Body of pancreas (tissue), 4 donors: Measurements from ENCODE around the gene SNAP23. TPM values are rescaled to one million over a fixed set of nuclear protein-coding genes. Genes with fewer than 3 reads are reported as not detected.

ENCODE experiments used
- ATAC-seq: fragments of 150-250 bp; one replicate; pipeline ENCODE4 v1.9.1; 2016
- DNase-seq, 4 donors: peaks; one replicate each; pipeline ENCODE4 v3.0.0-alpha.2; 2019
- H3K27ac ChIP-seq, 4 donors: fragments of 200-600 bp; sonication (generic); 1 replicate in 3 of 4; 2 replicates in 1 of 4; pipeline versions ENCODE4 v1.5.1 to v1.6.1; 2016 to 2019; ENCODE audit warnings: mild to moderate bottlenecking in 1 of 4, mixed read lengths in 1 of 4, moderate library complexity in 1 of 4
- H3K27me3 ChIP-seq, 2 donors: fragments of 200-600 bp; sonication (generic); one replicate each; pipeline ENCODE4 v1.6.0; 2016; ENCODE audit warnings: mild to moderate bottlenecking in 1 of 2
- H3K36me3 ChIP-seq, 2 donors: fragments of 200-600 bp; sonication (generic); replicated peaks in 1 of 2; 2 replicates each; pipeline ENCODE4 v1.5.1; 2016; ENCODE audit warnings: low read depth in 2 of 2; ENCODE audit not compliant: insufficient read depth in 1 of 2
- H3K4me1 ChIP-seq: fragments of 200-600 bp; sonication (generic); one replicate; pipeline ENCODE4 v1.6.0; 2016
- H3K4me3 ChIP-seq, 2 donors: fragments of 200-600 bp; sonication (generic); 1 replicate in 1 of 2; 2 replicates in 1 of 2; pipeline ENCODE4 v1.5.1; 2016 to 2019
- H3K9me3 ChIP-seq, 3 donors: fragments of 200-600 bp; sonication (generic); 1 replicate in 2 of 3; 2 replicates in 1 of 3; pipeline ENCODE4 v1.5.1; 2016
- POLR2A ChIP-seq, 3 donors: fragments of 450-650 bp; IDR thresholded peaks; one replicate each; pipeline ENCODE4 v1.6.1; 2016; ENCODE audit warnings: antibody characterized with exemption in 3 of 3, mild to moderate bottlenecking in 2 of 3
- WGBS, 2 donors: methylation state at CpG; one replicate each; pipeline ENCODE4 v1.1.5; 2017; 5-methylcytosine and 5-hydroxymethylcytosine counted together
- intact Hi-C: fragments of 100-400 bp; cut with DNase I; formaldehyde crosslinking; loops from one replicate; pipeline ENCODE4 v1.15.1; 2023
- total RNA-seq, 2 donors: library from RNA; depleted of rRNA; stranded (reverse); fragments of >200 nt; gene quantifications; one replicate each; pipeline ENCODE4 v1.1.0, GENCODE V29; 2016
- TF ChIP-seq, protein P1 (sequence below), 7 experiments: fragments of 450-650 bp in 4 of 7; fragments of 200-600 bp in 3 of 7; sonication (generic) in 3 of 7; IDR thresholded peaks; one replicate each; pipeline ENCODE4 v1.5.1; 2016 to 2019; ENCODE audit warnings: antibody characterized with exemption in 7 of 7

SNAP23 gene
- total RNA-seq, 2 donors from 2014 or later, result 29.8 to 42.2 TPM

DNA sequence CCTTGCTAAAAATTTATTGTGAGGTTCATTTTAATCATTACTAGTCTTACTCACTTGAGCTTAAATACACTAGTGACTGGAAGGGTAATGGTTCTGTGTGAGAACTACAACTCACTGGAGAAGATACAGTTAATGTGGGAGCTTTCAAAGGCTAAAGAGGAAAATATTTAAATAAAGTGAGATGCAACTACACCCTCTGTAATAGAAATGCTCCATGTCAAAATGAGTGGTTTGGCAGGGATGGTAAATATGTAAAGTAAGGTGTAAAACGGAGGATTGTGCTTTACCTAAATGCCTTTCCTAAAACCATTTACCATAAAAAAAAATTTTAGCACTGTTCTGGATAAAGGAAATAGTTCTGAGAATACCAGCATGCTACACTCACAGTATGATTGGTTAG, 37.8 kb downstream of the SNAP23 start:
- no peak for ATAC-seq
- WGBS, 2 donors, result 93 to 96% methylated on average over 1 of the region's 1 CpG
- Histone ChIP-seq H3K4me1 (no peaks in the 10 kb centered on the region), H3K27ac (no peak overlapping the region), H3K36me3 (peaks cover 0 to 10% of the 10 kb centered on the region in 2 donors), H3K27me3 (no peaks in the 10 kb centered on the region), H3K4me3 (no peak overlapping the region), H3K9me3 (no peaks in the 10 kb centered on the region)
- intact Hi-C loops, result no loop called here
- no peak for DNase-seq
- TF ChIP-seq, protein P1, sequence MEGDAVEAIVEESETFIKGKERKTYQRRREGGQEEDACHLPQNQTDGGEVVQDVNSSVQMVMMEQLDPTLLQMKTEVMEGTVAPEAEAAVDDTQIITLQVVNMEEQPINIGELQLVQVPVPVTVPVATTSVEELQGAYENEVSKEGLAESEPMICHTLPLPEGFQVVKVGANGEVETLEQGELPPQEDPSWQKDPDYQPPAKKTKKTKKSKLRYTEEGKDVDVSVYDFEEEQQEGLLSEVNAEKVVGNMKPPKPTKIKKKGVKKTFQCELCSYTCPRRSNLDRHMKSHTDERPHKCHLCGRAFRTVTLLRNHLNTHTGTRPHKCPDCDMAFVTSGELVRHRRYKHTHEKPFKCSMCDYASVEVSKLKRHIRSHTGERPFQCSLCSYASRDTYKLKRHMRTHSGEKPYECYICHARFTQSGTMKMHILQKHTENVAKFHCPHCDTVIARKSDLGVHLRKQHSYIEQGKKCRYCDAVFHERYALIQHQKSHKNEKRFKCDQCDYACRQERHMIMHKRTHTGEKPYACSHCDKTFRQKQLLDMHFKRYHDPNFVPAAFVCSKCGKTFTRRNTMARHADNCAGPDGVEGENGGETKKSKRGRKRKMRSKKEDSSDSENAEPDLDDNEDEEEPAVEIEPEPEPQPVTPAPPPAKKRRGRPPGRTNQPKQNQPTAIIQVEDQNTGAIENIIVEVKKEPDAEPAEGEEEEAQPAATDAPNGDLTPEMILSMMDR (IDR thresholded peaks at IDR 0.05), result no peak
- no peak for TF ChIP-seq POLR2A (IDR thresholded peaks at IDR 0.05)

DNA sequence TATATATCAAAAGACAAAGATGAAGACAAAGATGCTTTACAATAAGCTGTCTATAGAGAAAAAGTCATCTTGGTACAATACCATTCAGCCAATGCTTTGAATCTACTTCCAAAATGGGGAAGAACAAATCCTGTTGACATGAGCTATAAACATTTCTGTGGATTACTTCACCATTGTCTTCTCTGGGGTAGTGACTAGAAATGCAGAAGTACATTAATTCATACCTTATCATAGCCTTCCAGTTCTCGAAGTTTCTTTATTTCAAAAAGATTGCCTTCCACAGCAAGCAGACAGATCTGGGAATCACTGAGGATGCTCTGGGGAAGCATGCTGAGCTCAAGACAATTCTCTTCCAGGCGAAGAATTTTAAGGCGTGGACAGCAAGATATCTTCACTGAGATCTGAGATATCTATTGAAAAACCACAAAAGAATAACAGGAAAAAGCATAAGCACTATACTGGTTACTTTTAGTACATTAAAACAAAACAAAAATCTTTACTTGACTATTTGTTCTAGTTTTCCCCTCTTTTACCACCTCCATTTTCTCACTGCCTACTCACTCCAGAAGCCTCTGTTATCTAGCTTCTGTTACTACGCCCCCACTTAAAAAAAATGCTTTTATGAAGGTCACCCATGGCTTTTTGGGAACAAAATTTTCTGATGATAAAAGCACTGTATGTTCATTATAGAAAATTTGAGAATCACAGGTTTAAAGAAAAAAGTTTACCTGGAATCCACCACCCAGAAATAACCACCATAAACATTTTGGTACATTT, 49.6 kb downstream of the SNAP23 start:
- 71 to 83% methylated on average over 4 of the region's 4 CpGs for WGBS, 2 donors
- Histone ChIP-seq H3K4me1 (peaks cover 10% of the 10 kb centered on the region), H3K27me3 (no peaks in the 10 kb centered on the region), H3K4me3 (no peak overlapping the region), H3K36me3 (peaks cover 0 to 5% of the 10 kb centered on the region in 2 donors), H3K9me3 (no peaks in the 10 kb centered on the region), H3K27ac (no peak overlapping the region)
- no peak for DNase-seq
- no peak for ATAC-seq
- intact Hi-C loops, result no loop called here
- TF ChIP-seq, protein P1 (IDR thresholded peaks at IDR 0.05), result no peak
- TF ChIP-seq POLR2A (IDR thresholded peaks at IDR 0.05), result no peak

DNA sequence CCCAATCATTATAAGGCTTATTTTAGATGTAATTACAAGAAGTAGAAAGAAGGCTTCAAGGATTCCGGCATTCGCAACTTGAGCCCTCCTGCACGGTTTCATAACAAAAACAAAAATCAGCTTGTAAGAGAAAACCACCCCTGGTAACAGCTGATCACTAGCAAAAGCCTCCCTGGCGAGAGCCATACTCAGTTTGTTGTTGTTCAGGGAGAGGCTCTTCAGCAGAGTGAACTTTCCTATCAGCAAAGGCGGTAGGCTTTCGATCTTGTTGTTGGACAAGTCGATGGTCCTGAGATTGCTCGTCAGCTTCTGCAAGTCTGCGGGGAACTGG, 52.4 kb downstream of the SNAP23 start:
- intact Hi-C loops, result no loop called here
- DNase-seq, result no peak

DNA sequence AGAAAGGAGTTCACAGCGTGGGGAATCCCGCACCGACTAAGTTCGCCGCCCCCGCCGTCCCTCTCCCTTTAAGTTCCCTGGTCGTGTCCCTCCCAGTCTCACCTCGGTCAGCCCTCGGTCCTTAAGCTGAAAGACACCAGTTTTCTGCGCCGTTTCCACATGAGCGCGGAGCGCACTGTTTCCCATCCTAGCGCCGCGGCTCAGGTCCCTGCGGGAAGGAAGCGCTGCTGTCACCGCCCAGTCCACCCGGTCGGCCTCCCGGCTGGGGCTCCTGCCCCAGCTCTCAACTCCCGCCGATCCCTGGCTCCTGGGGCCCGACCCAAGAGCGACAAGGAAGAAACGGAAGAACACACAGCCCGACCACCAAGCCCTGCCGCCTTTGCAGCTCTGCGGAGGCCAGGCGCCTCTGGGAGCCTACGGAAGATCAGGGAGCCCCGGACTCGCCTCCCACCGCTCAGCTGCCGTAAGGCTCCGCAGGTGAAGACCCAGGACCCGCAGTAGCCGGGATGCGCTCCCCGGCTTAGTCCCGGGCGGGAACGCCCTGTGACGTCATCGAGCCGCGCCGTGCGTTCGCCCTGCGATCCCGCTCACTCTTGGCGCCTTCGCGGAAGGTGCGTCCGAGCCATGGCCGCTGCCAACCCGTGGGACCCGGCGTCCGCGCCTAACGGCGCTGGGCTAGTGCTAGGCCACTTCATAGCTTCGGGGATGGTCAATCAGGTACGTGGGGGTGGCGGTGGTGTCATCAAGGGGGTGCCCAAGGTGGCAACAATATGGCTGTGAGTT, 53.0 kb downstream of the SNAP23 start, which contains the start of the genes HAUS2 and LRRC57:
Gene HAUS2 (plus strand): TSS at position 590 of the 783 bp plus-strand sequence. CDS start 35 bp downstream, at position 625.
Gene LRRC57 (minus strand): TSS at position 545 of the 783 bp plus-strand sequence. CDS start 359 bp downstream, at position 186.
- TF ChIP-seq, protein P1 (IDR thresholded peaks at IDR 0.05), result peak in 1 of 7 experiments; percentile 11
- TF ChIP-seq POLR2A (IDR thresholded peaks at IDR 0.05), result peak; percentile 64 to 91 (median 90)
- DNase-seq, result peak; percentile 87 to 90 (median 88)
- no peaks in the 10 kb centered on the region for H3K9me3 ChIP-seq
- H3K27ac ChIP-seq, result peak within 1 kb of the TSS; percentile 71 to 92 (median 81)
- no peaks in the 10 kb centered on the region for H3K27me3 ChIP-seq
- peaks cover 0 to 5% of the 10 kb centered on the region in 2 donors for H3K36me3 ChIP-seq
- H3K4me3 ChIP-seq, result peak within 1 kb of the TSS; percentile 89 to 91
- intact Hi-C loops, result no loop called here
- peak; percentile 95 for ATAC-seq
- WGBS, 2 donors, result 1% methylated on average over 13 to 70 of the region's 71 CpGs
- peaks cover 15% of the 10 kb centered on the region for H3K4me1 ChIP-seq

More for the DNA sequence above, 52.4 kb downstream of the SNAP23 start:
- H3K27ac ChIP-seq, result peak overlapping the region; percentile 71 to 92 (median 81)
- TF ChIP-seq POLR2A (IDR thresholded peaks at IDR 0.05), result no peak
- TF ChIP-seq, protein P1 (IDR thresholded peaks at IDR 0.05), result no peak
- H3K9me3 ChIP-seq, result no peaks in the 10 kb centered on the region
- ATAC-seq, result peak; percentile 6
- H3K27me3 ChIP-seq, result no peaks in the 10 kb centered on the region
- H3K4me3 ChIP-seq, result peak overlapping the region; percentile 89 to 91
- H3K36me3 ChIP-seq, result peaks cover 0 to 5% of the 10 kb centered on the region in 2 donors
- peaks cover 10% of the 10 kb centered on the region for H3K4me1 ChIP-seq
- 1 to 2% methylated on average over 7 to 9 of the region's 9 CpGs for WGBS, 2 donors
